SK-N-MC (cell line): Measurements from ENCODE around the gene SMAD6.

ENCODE experiments used
- EZH2 ChIP-seq: fragments of 200-600 bp; sonication (generic); IDR thresholded peaks from one replicate; pipeline ENCODE4 v1.6.1; 2017; ENCODE audit warnings: antibody characterized with exemption
- FOXP2 ChIP-seq: optimal IDR thresholded peaks from 2 replicates; pipeline ENCODE3; 2011; ENCODE audit warnings: mild to moderate bottlenecking, moderate library complexity; ENCODE audit not compliant: insufficient read depth; ENCODE audit errors: extremely low read length, control extremely low read depth
- POLR2AphosphoS5 ChIP-seq: IDR thresholded peaks from 2 replicates; pipeline ENCODE4 v1.6.1; 2012; ENCODE audit warnings: mild to moderate bottlenecking, low read depth, low read length, borderline replicate concordance

DNA sequence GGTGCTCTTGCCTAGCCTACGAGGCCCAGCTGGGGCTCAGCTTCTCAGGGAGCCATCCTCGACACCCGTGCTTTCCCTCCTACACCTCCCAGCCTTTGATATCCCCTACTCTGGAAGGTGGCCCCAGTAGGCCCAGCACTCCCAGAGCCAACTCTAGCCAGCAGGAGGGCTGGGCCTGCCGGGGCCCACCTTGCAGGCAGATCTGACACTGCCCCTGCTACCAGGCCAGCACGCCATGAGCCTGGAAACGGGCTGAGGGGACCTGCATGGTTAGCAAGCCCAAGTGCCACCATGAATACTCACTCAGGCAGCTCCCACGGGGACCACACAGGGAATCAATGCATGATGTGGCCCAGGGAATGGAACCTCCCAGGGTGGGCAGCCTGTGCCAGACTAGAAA, 123.7 kb downstream of the SMAD6 start:
- TF ChIP-seq EZH2 = no peak
- no peak for TF ChIP-seq POLR2AphosphoS5
- TF ChIP-seq FOXP2 = no peak
